Endothelial cell of umbilical vein (primary cell): Measurements from ENCODE around the gene TRIM27. TPM values are rescaled to one million over a fixed set of nuclear protein-coding genes. Genes with fewer than 3 reads are reported as not detected.
A peak's percentile ranks its signal among the peaks of the same experiment; 100 is the strongest.

Experiments used
- BruUV-seq: library from RNA; stranded (reverse); fragments of 400-500 nt; replicated peaks from 2 replicates; lab custom pipeline; 2021; lab: Mats Ljungman, UMichigan
- CTCF ChIA-PET: fragments of 300-600, 350-600 bp; sonication (Branson Sonifier 250); formaldehyde crosslinking; loops from one replicate; lab custom pipeline; 2021; ENCODE audit warnings: antibody characterized with exemption, inconsistent platforms; lab: Charles Lee
- POLR2A ChIA-PET: fragments of 300-600, 350-600 bp; sonication (Branson Sonifier 250); formaldehyde crosslinking; loops from one replicate; lab custom pipeline; 2021; ENCODE audit warnings: antibody characterized with exemption, inconsistent platforms; lab: Charles Lee
- DNase-seq: peaks from one replicate; pipeline ENCODE4 v3.0.0-alpha.2; 2011; ENCODE audit warnings: low read depth, low spot score
- FAIRE-seq: peaks from 2 replicates; lab custom pipeline; 2011; peaks lifted over from hg19 to GRCh38; lab: Jason Lieb, UNC
- H2AFZ ChIP-seq: 2 replicates; pipeline ENCODE4 v1.6.0; 2012; ENCODE audit warnings: low read depth, low read length, control low read depth, inconsistent platforms
- H3K27ac ChIP-seq: 2 replicates; pipeline ENCODE4 v1.5.1; 2011; ENCODE audit warnings: low read depth, mild to moderate bottlenecking, control low read depth, low read length, moderate library complexity; ENCODE audit not compliant: insufficient read depth
- H3K27me3 ChIP-seq, 2 experiments: 2 replicates each; pipeline versions ENCODE4 v1.6.0 to v1.6.1; 2011; ENCODE audit warnings: low read length in 2 of 2, mixed read lengths in 1 of 2; ENCODE audit not compliant: control insufficient read depth in 2 of 2, insufficient read depth in 2 of 2
- H3K36me3 ChIP-seq, 2 experiments: 2 replicates in 1 of 2; 3 replicates in 1 of 2; pipeline ENCODE4 v1.5.1; 2011; ENCODE audit warnings: low read length in 2 of 2, mild to moderate bottlenecking in 1 of 2, moderate library complexity in 1 of 2; ENCODE audit not compliant: control insufficient read depth in 2 of 2, insufficient read depth in 2 of 2; ENCODE audit errors: extremely low read depth in 1 of 2
- H3K4me1 ChIP-seq: 3 replicates; pipeline ENCODE4 v1.5.1; 2011; ENCODE audit warnings: mild to moderate bottlenecking, low read length; ENCODE audit not compliant: control insufficient read depth, insufficient read depth; ENCODE audit errors: extremely low read depth
- H3K4me2 ChIP-seq: 2 replicates; pipeline ENCODE4 v1.6.1; 2011; ENCODE audit warnings: low read length, control low read depth, mixed read lengths; ENCODE audit not compliant: insufficient read depth
- H3K4me3 ChIP-seq, 3 experiments: fragments of 200-600 bp in 1 of 3; sonication (generic), shearing (Covaris generic) in 1 of 3; replicated peaks in 1 of 3; 2 replicates each; pipeline ENCODE4 v1.5.1; 2011 to 2016; ENCODE audit warnings: control low read depth in 3 of 3, low read length in 3 of 3, mild to moderate bottlenecking in 2 of 3, inconsistent platforms in 1 of 3, low read depth in 1 of 3, moderate library complexity in 1 of 3; ENCODE audit not compliant: insufficient read depth in 1 of 3
- H3K79me2 ChIP-seq: 2 replicates; pipeline ENCODE4 v1.6.0; 2012; ENCODE audit warnings: low read length, inconsistent platforms; ENCODE audit not compliant: control insufficient read depth, insufficient read depth
- H3K9ac ChIP-seq: replicated peaks from 2 replicates; pipeline ENCODE3; 2011; ENCODE audit warnings: low read length, control low read depth; ENCODE audit not compliant: insufficient read depth; ENCODE audit errors: extremely low read depth
- H3K9me1 ChIP-seq: replicated peaks from 3 replicates; pipeline ENCODE4 v1.6.0; 2011; ENCODE audit warnings: mild to moderate bottlenecking, low read length; ENCODE audit not compliant: control insufficient read depth, insufficient read depth; ENCODE audit errors: extremely low read depth
- H3K9me3 ChIP-seq: replicated peaks from 2 replicates; pipeline ENCODE4 v1.5.1; 2012; ENCODE audit warnings: low read length, inconsistent platforms; ENCODE audit not compliant: control insufficient read depth, insufficient read depth
- H4K20me1 ChIP-seq: replicated peaks from 2 replicates; pipeline ENCODE3; 2011; ENCODE audit warnings: mild to moderate bottlenecking, low read length; ENCODE audit not compliant: control insufficient read depth, insufficient read depth; ENCODE audit errors: extremely low read depth
- CTCF ChIP-seq, 2 donors: IDR thresholded peaks; 1 replicate in 1 of 2; 2 replicates in 1 of 2; pipeline ENCODE4 v1.5.1; 2011; ENCODE audit warnings: low read length in 2 of 2, mild to moderate bottlenecking in 2 of 2, moderate library complexity in 2 of 2, control low read depth in 1 of 2, inconsistent platforms in 1 of 2, low read depth in 1 of 2; ENCODE audit not compliant: insufficient read depth in 1 of 2; ENCODE audit errors: extremely low read depth in 1 of 2
- EZH2 ChIP-seq: IDR thresholded peaks from 2 replicates; pipeline ENCODE4 v1.6.1; 2012; ENCODE audit warnings: borderline replicate concordance, low read depth, mild to moderate bottlenecking, moderate library complexity, low read length, inconsistent platforms; ENCODE audit not compliant: severe bottlenecking
- GATA2 ChIP-seq: IDR thresholded peaks from 2 replicates; pipeline ENCODE4 v1.7.0; 2011; ENCODE audit warnings: low read depth, mild to moderate bottlenecking, moderate library complexity, mixed read lengths, low read length; ENCODE audit not compliant: insufficient read length, insufficient read depth
- JUN ChIP-seq: IDR thresholded peaks from 2 replicates; pipeline ENCODE4 v1.6.1; 2011; ENCODE audit warnings: borderline replicate concordance, low read depth; ENCODE audit not compliant: insufficient read length, insufficient read depth
- MAX ChIP-seq: IDR thresholded peaks from 2 replicates; pipeline ENCODE4 v1.6.1; 2011; ENCODE audit not compliant: insufficient read depth, insufficient read length
- MYC ChIP-seq: IDR thresholded peaks from one replicate; pipeline ENCODE4 v1.6.1; 2011; ENCODE audit warnings: mild to moderate bottlenecking, low read depth, low read length
- POLR2AphosphoS5 ChIP-seq: IDR thresholded peaks from 2 replicates; pipeline ENCODE4 v1.6.1; 2012; ENCODE audit warnings: low read depth, mild to moderate bottlenecking, control low read depth, low read length, moderate library complexity; ENCODE audit not compliant: insufficient read depth
- dilution Hi-C: fragments of 300-500 bp; cut with MboI; formaldehyde crosslinking; loops from one replicate; pipeline ENCODE4 v1.15.0; 2019; ENCODE audit warnings: low sequenced_read_pairs; ENCODE audit not compliant: extremely low pct_ligation_motif_present
- intact Hi-C: fragments of 100-400 bp; cut with micrococcal nuclease; formaldehyde crosslinking; loops from one replicate; pipeline ENCODE4 v1.10.0; 2022
- polyA plus RNA-seq, 4 experiments: library from polyadenylated mRNA; depleted of rRNA in 3 of 4; stranded (reverse) in 3 of 4; unstranded in 1 of 4; fragments of >200 nt; gene quantifications; 2 replicates each; pipeline versions ENCODE4 v1.2.1 to v1.2.3, GENCODE V29; 2011 to 2012; ENCODE audit warnings: missing spikeins in 1 of 4
- total RNA-seq: library from RNA; stranded (reverse); gene quantifications from 2 replicates; pipeline ENCODE4 v1.2.3, GENCODE V29; 2021

The TRIM27 gene
- total and polyA plus RNA-seq, 2 donors (not counting 3 experiments of a cell fraction or from before 2014, with no cell fraction given): 67.1 to 69.2 TPM

- dilution Hi-C loops (no loop called here), intact Hi-C loops (loop anchor here (1.0 kb wide), 4 partner anchors 15 to 101 kb away; no protein-coding TSS in a partner anchor)
- TF ChIP-seq MAX (no peak), JUN (no peak), CTCF (IDR thresholded peaks at IDR 0.05; ENCODE audit: extremely low read depth in 1 of 2, insufficient read depth in 1 of 2, low read depth in 1 of 2, low read length in 2 of 2) (no peak), EZH2 (no peak), MYC (no peak), GATA2 (no peak), POLR2AphosphoS5 (no peak)
- no peaks in the 10 kb centered on the region for H3K36me3 ChIP-seq
- H3K9me3 ChIP-seq: no peaks in the 10 kb centered on the region
- H3K9me1 ChIP-seq: no peaks in the 10 kb centered on the region
- no peak overlapping the region for H3K27ac ChIP-seq
- peak overlapping the region; percentile 69 to 97 (median 86) for H3K4me3 ChIP-seq
- H3K79me2 ChIP-seq: no peaks in the 10 kb centered on the region
- H4K20me1 ChIP-seq: no peaks in the 10 kb centered on the region
- peaks cover 2% of the 10 kb centered on the region for H3K4me1 ChIP-seq
- ChIA-PET CTCF (interaction anchor here (1.0 to 1.7 kb wide), 4 partner anchors 15 to 44 kb away, joined by 3 to 5 read pairs (median 4); partner anchors contain the start of gene TRIM27), POLR2A (interaction anchor here (1.9 kb wide), 1 partner anchor 15 kb away, joined by 7 read pairs; no protein-coding TSS in a partner anchor)
- peak overlapping the region; percentile 98 for H3K4me2 ChIP-seq
- H2AFZ ChIP-seq: peak overlapping the region; percentile 80
- peaks cover 23 to 27% of the 10 kb centered on the region in 2 experiments for H3K27me3 ChIP-seq
- peak; percentile 86 for FAIRE-seq
- DNase-seq: peak; percentile 84
- H3K9ac ChIP-seq: peak overlapping the region; percentile 21
- no TSS peak for BruUV-seq
Measured at GRCh38 chr6:28880894-28881780, 42.6 kb downstream of the TRIM27 start.
